ENCODE measurements around the gene CRIP2.

CRIP2 gene

GRCh38 chr14:105455766-105456660 is 18.6 kb upstream of the CRIP2 start:
- H3K4me3 ChIP-seq (ENCODE audit: low read depth, low read length) = no peak overlapping the region
- TF ChIP-seq CTCF (IDR thresholded peaks at IDR 0.05; ENCODE audit: low read depth, low read length) = no peak

- TF ChIP-seq CTCF (IDR thresholded peaks at IDR 0.05; ENCODE audit: low read depth, low read length) = no peak
- H3K4me3 ChIP-seq (ENCODE audit: low read depth, low read length) = no peak overlapping the region
These were observed 17.6 kb upstream of the CRIP2 start for GRCh38 chr14:105456736-105457617.

- no peak for TF ChIP-seq CTCF (IDR thresholded peaks at IDR 0.05; ENCODE audit: low read depth, low read length)
- no peak overlapping the region for H3K4me3 ChIP-seq (ENCODE audit: low read depth, low read length)
These were observed 16.6 kb upstream of the CRIP2 start for GRCh38 chr14:105458010-105458409.

- TF ChIP-seq CTCF (IDR thresholded peaks at IDR 0.05; ENCODE audit: low read depth, low read length) = no peak
- no peak overlapping the region for H3K4me3 ChIP-seq (ENCODE audit: low read depth, low read length)
These were observed 16.1 kb upstream of the CRIP2 start for GRCh38 chr14:105458571-105458970.

- no peak overlapping the region for H3K4me3 ChIP-seq (ENCODE audit: low read depth, low read length)
- TF ChIP-seq CTCF (IDR thresholded peaks at IDR 0.05; ENCODE audit: low read depth, low read length) = no peak
These were observed 14.5 kb upstream of the CRIP2 start for GRCh38 chr14:105460116-105460515.

- TF ChIP-seq CTCF (IDR thresholded peaks at IDR 0.05; ENCODE audit: low read depth, low read length) = no peak
- no peak overlapping the region for H3K4me3 ChIP-seq (ENCODE audit: low read depth, low read length)
These were observed 14.0 kb upstream of the CRIP2 start for GRCh38 chr14:105460616-105461015.

- TF ChIP-seq CTCF (IDR thresholded peaks at IDR 0.05; ENCODE audit: low read depth, low read length) = no peak
- H3K4me3 ChIP-seq (ENCODE audit: low read depth, low read length) = no peak overlapping the region
These were observed 12.7 kb upstream of the CRIP2 start for GRCh38 chr14:105461903-105462302.

Measured in WI38 (cell line).